K562 (cell line): ENCODE data around the gene SCRN2. TPM values are rescaled to one million over a fixed set of nuclear protein-coding genes. Genes with fewer than 3 reads are reported as not detected.

Source experiments
- ELF1 ChIP-seq: fragments of 200-800 bp; sonication (Bioruptor generic); IDR thresholded peaks from 2 replicates; pipeline ENCODE4 v1.6.1; 2016; ENCODE audit warnings: missing genetic modification characterization, missing compliant biosample characterization
- JUNB ChIP-seq: fragments of 450-650 bp; formaldehyde crosslinking; conservative IDR thresholded peaks from 2 replicates; pipeline ENCODE4 v1.4.0; 2020; ENCODE audit warnings: mild to moderate bottlenecking
- MBD2 ChIP-seq: sonication (generic); IDR thresholded peaks from 2 replicates; pipeline ENCODE4 v1.6.1; 2016; ENCODE audit warnings: low read depth, borderline replicate concordance
- NBN ChIP-seq: fragments of 450-650 bp; IDR thresholded peaks from 2 replicates; pipeline ENCODE4 v1.6.1; 2016; ENCODE audit warnings: low read depth, mild to moderate bottlenecking
- PATZ1 ChIP-seq: fragments of 250-450 bp; sonication (Bioruptor Pico); IDR thresholded peaks from 2 replicates; pipeline ENCODE4 v1.5.0; 2020; ENCODE audit warnings: mild to moderate bottlenecking, borderline replicate concordance
- U2AF2 ChIP-seq: fragments of 200-400 bp; formaldehyde crosslinking; optimal IDR thresholded peaks from 2 replicates; pipeline ENCODE3; 2017; ENCODE audit warnings: low read depth, mild to moderate bottlenecking, low read length
- ZNF407 ChIP-seq: fragments of 450-650 bp; IDR thresholded peaks from 2 replicates; pipeline ENCODE4 v1.6.1; 2016; ENCODE audit warnings: low read depth
- ZNF639 ChIP-seq, 2 experiments: fragments of 200-800 bp in 1 of 2; sonication (Bioruptor generic) in 1 of 2; sonication (generic) in 1 of 2; formaldehyde crosslinking in 1 of 2; IDR thresholded peaks in 1 of 2; conservative IDR thresholded peaks in 1 of 2; 2 replicates each; pipeline versions ENCODE4 v1.5.0 to v1.6.1; 2016 to 2020; ENCODE audit warnings: missing compliant biosample characterization in 1 of 2, missing genetic modification characterization in 1 of 2, missing genetic modification reagents in 1 of 2
- polyA plus RNA-seq, 8 experiments: library from polyadenylated mRNA; depleted of rRNA in 4 of 8; stranded (reverse) in 5 of 8; unstranded in 3 of 8; fragments of >200 nt; fragmentation: Nextera tagmentation in 2 of 8; fragmentation: Illumina TruSeq in 1 of 8; extraction: Ambion mirVana in 2 of 8; extraction: Trizol in 1 of 8; gene quantifications; 2 replicates each; pipeline versions ENCODE4 v1.2.1 to v1.2.3, GENCODE V29; 2011 to 2014; ENCODE audit warnings: inconsistent platforms in 1 of 8, missing spikeins in 1 of 8
- total RNA-seq, 7 experiments: library from RNA; depleted of rRNA in 6 of 7; stranded (reverse); fragments of >200 nt in 6 of 7; fragmentation: Illumina TruSeq in 2 of 7; extraction: Trizol in 2 of 7; gene quantifications; 2 replicates each; pipeline versions ENCODE4 v1.2.1 to v1.2.3, GENCODE V29; 2011 to 2021; ENCODE audit warnings: low replicate concordance in 1 of 7
- TF ChIP-seq, protein P1 (sequence below): fragments of 450-650 bp; IDR thresholded peaks from 2 replicates; pipeline ENCODE4 v1.7.0; 2016; ENCODE audit warnings: borderline replicate concordance
- TF ChIP-seq, protein P2 (sequence below): fragments of 250-450 bp; sonication (Bioruptor Pico); IDR thresholded peaks from 2 replicates; pipeline ENCODE4 v1.8.0; 2021; ENCODE audit warnings: moderate library complexity, mild to moderate bottlenecking, inconsistent platforms

Gene SCRN2
- total and polyA plus RNA-seq, 9 of the 15 experiments (the other 6 are each of a cell fraction or from before 2014, with no cell fraction given), result 0.25 to 32.9 (median 13.6) TPM

GRCh38 chr17:47889734-47890529 is 48.9 kb upstream of the SCRN2 start (continued):
- TF ChIP-seq ZNF407, result no peak
- TF ChIP-seq, protein P1, sequence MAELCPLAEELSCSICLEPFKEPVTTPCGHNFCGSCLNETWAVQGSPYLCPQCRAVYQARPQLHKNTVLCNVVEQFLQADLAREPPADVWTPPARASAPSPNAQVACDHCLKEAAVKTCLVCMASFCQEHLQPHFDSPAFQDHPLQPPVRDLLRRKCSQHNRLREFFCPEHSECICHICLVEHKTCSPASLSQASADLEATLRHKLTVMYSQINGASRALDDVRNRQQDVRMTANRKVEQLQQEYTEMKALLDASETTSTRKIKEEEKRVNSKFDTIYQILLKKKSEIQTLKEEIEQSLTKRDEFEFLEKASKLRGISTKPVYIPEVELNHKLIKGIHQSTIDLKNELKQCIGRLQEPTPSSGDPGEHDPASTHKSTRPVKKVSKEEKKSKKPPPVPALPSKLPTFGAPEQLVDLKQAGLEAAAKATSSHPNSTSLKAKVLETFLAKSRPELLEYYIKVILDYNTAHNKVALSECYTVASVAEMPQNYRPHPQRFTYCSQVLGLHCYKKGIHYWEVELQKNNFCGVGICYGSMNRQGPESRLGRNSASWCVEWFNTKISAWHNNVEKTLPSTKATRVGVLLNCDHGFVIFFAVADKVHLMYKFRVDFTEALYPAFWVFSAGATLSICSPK, result no peak
- TF ChIP-seq U2AF2, result no peak
- TF ChIP-seq, protein P2, sequence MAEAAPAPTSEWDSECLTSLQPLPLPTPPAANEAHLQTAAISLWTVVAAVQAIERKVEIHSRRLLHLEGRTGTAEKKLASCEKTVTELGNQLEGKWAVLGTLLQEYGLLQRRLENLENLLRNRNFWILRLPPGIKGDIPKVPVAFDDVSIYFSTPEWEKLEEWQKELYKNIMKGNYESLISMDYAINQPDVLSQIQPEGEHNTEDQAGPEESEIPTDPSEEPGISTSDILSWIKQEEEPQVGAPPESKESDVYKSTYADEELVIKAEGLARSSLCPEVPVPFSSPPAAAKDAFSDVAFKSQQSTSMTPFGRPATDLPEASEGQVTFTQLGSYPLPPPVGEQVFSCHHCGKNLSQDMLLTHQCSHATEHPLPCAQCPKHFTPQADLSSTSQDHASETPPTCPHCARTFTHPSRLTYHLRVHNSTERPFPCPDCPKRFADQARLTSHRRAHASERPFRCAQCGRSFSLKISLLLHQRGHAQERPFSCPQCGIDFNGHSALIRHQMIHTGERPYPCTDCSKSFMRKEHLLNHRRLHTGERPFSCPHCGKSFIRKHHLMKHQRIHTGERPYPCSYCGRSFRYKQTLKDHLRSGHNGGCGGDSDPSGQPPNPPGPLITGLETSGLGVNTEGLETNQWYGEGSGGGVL, result no peak
- TF ChIP-seq ELF1, result no peak
- no peak for TF ChIP-seq MBD2
- TF ChIP-seq NBN, result no peak
- TF ChIP-seq JUNB (CRISPR knock-in tag), result no peak
- TF ChIP-seq ZNF639 (CRISPR knock-in tag; conservative IDR thresholded peaks at IDR 0.05 in 1 of 2, IDR thresholded peaks at IDR 0.05 in 1 of 2), result no peak
- TF ChIP-seq PATZ1 (CRISPR knock-in tag), result no peak
